ENCODE measurements around the gene HMMR. TPM values are rescaled to one million over a fixed set of nuclear protein-coding genes. Genes with fewer than 3 reads are reported as not detected.

HMMR gene
- total and polyA plus RNA-seq, 2 of the 4 experiments (the other 2 are of a cell fraction): 13.0 to 24.6 TPM

GRCh38 chr5:163447875-163448274, 12.6 kb upstream of the HMMR start:
- POLR2A ChIA-PET (ENCODE audit: unreplicated experiment): no interaction called here
- Histone ChIP-seq H3K27ac (ENCODE audit: insufficient read depth, low read length) (no peak overlapping the region), H3K9me1 (ENCODE audit: insufficient read depth, low read length) (no peaks in the 10 kb centered on the region), H2BK5ac (ENCODE audit: low read depth, low read length, poor library complexity, severe bottlenecking) (no peak overlapping the region), H3K23ac (ENCODE audit: low read depth, low read length) (no peak overlapping the region), H4K91ac (ENCODE audit: insufficient read depth, low read depth, low read length) (no peak overlapping the region), H2AK5ac (ENCODE audit: low read depth, low read length) (no peak overlapping the region), H4K5ac (ENCODE audit: low read depth, low read length) (no peak overlapping the region), H3K4me3 (ENCODE audit: insufficient read depth, low read depth, low read length) (no peak overlapping the region), H2BK120ac (ENCODE audit: low read depth, low read length) (no peak overlapping the region), H3K4me1 (ENCODE audit: control insufficient read depth, insufficient read depth, low read length) (no peaks in the 10 kb centered on the region), H4K20me1 (ENCODE audit: insufficient read depth, low read length) (no peaks in the 10 kb centered on the region), H3K18ac (ENCODE audit: low read depth, low read length) (no peak overlapping the region), H3K9ac (ENCODE audit: low read depth, low read length) (no peak overlapping the region), H3K36me3 (ENCODE audit: control insufficient read depth, insufficient read depth, low read length) (peaks cover 33% of the 10 kb centered on the region), H3K27me3 (ENCODE audit: control insufficient read depth, insufficient read depth, low read length) (no peaks in the 10 kb centered on the region), H2AK9ac (replicated peaks; ENCODE audit: low read depth, low read length, poor library complexity) (no peak overlapping the region), H3K79me1 (ENCODE audit: low read depth in 1 of 2, low read length in 2 of 2) (peaks cover 5 to 12% of the 10 kb centered on the region in 2 experiments; a peak in 3 of 4 replicates), H2BK15ac (ENCODE audit: low read depth, low read length) (no peak overlapping the region), H3K4ac (ENCODE audit: low read depth, low read length) (no peak overlapping the region), H2BK20ac (ENCODE audit: low read depth, low read length) (no peak overlapping the region), H3K4me2 (ENCODE audit: low read depth, low read length) (no peak overlapping the region), H2AFZ (replicated peaks; ENCODE audit: low read length, poor library complexity) (no peak overlapping the region), H3K56ac (ENCODE audit: extremely low read depth, insufficient read depth, low read length) (no peak overlapping the region), H3K9me3 (ENCODE audit: control insufficient read depth, insufficient read depth, low read length) (no peaks in the 10 kb centered on the region), H3K14ac (replicated peaks; ENCODE audit: low read depth, low read length) (no peak overlapping the region), H4K8ac (ENCODE audit: low read depth in 2 of 2, low read length in 2 of 2) (no peak overlapping the region)
- BruUV-seq (replicated peaks): no TSS peak
- no peak for DNase-seq
- in situ Hi-C loops (cut with MboI; ENCODE audit: low sequenced_read_pairs): no loop called here
- dilution Hi-C loops (cut with HindIII; ENCODE audit: low sequenced_read_pairs, unreplicated experiment): no loop called here
- no peak for TF ChIP-seq USF2 (IDR thresholded peaks at IDR 0.05; ENCODE audit: low read depth, low read length)
- no peak for TF ChIP-seq POLR2A (IDR thresholded peaks at IDR 0.05; ENCODE audit: low read depth, low read length)
- TF ChIP-seq NFE2L2 (IDR thresholded peaks at IDR 0.05; ENCODE audit: low read depth, low read length): no peak
- no peak for TF ChIP-seq FOS (IDR thresholded peaks at IDR 0.05; ENCODE audit: low read depth, low read length)
- TF ChIP-seq ELK1 (IDR thresholded peaks at IDR 0.05; ENCODE audit: borderline replicate concordance, low read depth, low read length): no peak
- TF ChIP-seq RAD21 (IDR thresholded peaks at IDR 0.05; ENCODE audit: low read length): no peak
- no peak for TF ChIP-seq RFX5 (IDR thresholded peaks at IDR 0.05; ENCODE audit: low read depth, low read length)
- TF ChIP-seq RCOR1 (IDR thresholded peaks at IDR 0.05; ENCODE audit: insufficient replicate concordance, low read length): no peak
- no peak for TF ChIP-seq BHLHE40 (IDR thresholded peaks at IDR 0.05; ENCODE audit: low read depth, low read length)
- no peak for TF ChIP-seq MAZ (IDR thresholded peaks at IDR 0.05; ENCODE audit: borderline replicate concordance, low read depth, low read length)
- TF ChIP-seq CHD1 (IDR thresholded peaks at IDR 0.05; ENCODE audit: low read depth, low read length): no peak
- no peak for TF ChIP-seq CEBPB (IDR thresholded peaks at IDR 0.05; ENCODE audit: low read depth, low read length)
- TF ChIP-seq MAFK (IDR thresholded peaks at IDR 0.05; ENCODE audit: low read depth, low read length): no peak
- no peak for TF ChIP-seq CTCF (conservative IDR thresholded peaks at IDR 0.05; ENCODE audit: low read depth, low read length)
- TF ChIP-seq MXI1 (IDR thresholded peaks at IDR 0.05; ENCODE audit: borderline replicate concordance, low read depth, low read length): no peak
- no peak for TF ChIP-seq SMC3 (IDR thresholded peaks at IDR 0.05; ENCODE audit: low read depth, low read length)
- CTCF ChIA-PET: no interaction called here
- no peak for ATAC-seq (ENCODE audit: low read depth)
- WGBS, 2 experiments (ENCODE audit: extremely low coverage in 2 of 2, insufficient read length in 1 of 2): no CpG with 5 or more reads among the region's 3 CpGs
- intact Hi-C loops (cut with micrococcal nuclease): no loop called here

All from IMR-90 (cell line).